ENCODE results near the gene ARRB2.
"Not testable (repeated sequence)": the region's sequence is repeated elsewhere in the genome, so short reads cannot be mapped to it uniquely, and the experiment has no call there.

Gene ARRB2

GRCh38 chr17:4699401-4700056 lies 10.9 kb upstream of the ARRB2 start:
- in situ Hi-C loops (cut with MboI; ENCODE audit: low sequenced_read_pairs) = not testable (repeated sequence)

- in situ Hi-C loops (cut with MboI; ENCODE audit: low sequenced_read_pairs) = no loop called here
These were observed 9.3 kb upstream of the ARRB2 start for GRCh38 chr17:4701116-4701515.

DNA sequence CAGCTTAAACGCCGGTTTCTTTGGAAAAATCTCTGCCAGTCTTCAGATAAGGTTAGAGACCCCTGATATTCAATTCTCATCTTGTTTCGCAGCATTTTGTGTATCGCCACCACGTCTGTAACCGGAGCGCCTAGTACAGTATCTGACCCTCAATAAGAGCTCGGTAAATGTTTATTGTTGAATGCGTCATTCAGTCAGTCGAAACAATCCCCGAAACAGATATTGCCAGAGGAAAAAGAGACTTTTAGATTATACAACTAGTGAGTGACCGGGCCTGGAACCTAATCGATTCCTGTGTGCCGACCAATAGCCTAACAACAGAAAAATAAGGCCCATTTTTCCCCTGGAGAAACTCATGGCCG lies 7.1 kb upstream of the ARRB2 start:
- in situ Hi-C loops (cut with MboI; ENCODE audit: low sequenced_read_pairs) = no loop called here

- in situ Hi-C loops (cut with MboI; ENCODE audit: low sequenced_read_pairs) = not testable (repeated sequence)
These were observed 5.9 kb upstream of the ARRB2 start for GRCh38 chr17:4704574-4704907.

DNA sequence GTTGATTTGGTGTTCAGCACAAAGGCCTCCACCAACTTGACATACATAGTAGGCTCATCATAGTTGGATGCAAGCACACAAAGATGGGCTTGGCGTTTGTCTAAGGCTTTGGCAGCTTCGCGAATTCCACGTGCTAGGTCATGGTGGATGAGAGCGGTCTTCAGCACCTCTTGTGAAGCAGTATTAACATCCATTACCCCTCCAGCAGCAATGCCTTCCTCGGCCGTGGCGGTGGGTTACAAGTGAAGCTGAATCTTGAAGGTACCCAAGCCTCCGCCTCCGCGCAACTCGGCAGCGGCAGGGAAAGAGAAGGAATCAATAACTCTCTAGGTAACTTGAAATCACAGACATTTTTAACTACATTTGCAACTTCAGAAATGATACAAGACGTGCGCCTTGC lies 5.4 kb upstream of the ARRB2 start:
- in situ Hi-C loops (cut with MboI; ENCODE audit: low sequenced_read_pairs) = no loop called here

GRCh38 chr17:4706121-4706520 lies 4.3 kb upstream of the ARRB2 start:
- in situ Hi-C loops (cut with MboI; ENCODE audit: low sequenced_read_pairs) = no loop called here

GRCh38 chr17:4708436-4708835 lies 2.0 kb upstream of the ARRB2 start:
- in situ Hi-C loops (cut with MboI; ENCODE audit: low sequenced_read_pairs) = no loop called here

GRCh38 chr17:4710693-4711634 lies 532 bp downstream of the ARRB2 start:
- in situ Hi-C loops (cut with MboI; ENCODE audit: low sequenced_read_pairs) = loop anchor here (10.0 kb wide), 1 partner anchor 174 kb away; no protein-coding TSS in a partner anchor

DNA sequence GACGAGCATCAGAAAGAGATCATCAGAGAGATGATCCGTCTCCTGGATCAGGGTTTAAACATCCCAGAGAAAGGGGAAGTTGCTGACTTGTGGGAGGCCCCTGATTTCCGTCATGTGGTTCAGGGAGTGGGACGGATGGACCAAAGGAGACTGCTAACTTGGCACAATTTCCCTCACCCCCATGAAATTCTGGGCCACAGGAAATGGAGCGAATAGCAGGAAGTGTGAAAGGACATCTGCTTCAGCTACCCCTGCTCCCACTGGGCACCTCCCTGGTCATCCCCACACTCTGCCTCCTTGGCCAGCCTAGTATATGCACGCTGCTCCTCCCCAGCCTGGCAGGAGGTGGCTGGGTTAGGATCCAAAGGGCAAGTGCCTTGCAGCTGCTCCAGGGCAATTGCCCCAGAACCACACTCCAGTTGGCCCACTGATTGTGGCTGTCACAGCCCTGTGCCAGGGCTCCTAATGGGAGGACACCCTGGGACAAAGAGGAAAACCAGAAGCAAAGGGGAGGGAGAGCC lies 1.3 kb downstream of the ARRB2 start:
- in situ Hi-C loops (cut with MboI; ENCODE audit: low sequenced_read_pairs) = loop anchor here (10.0 kb wide), 1 partner anchor 173 kb away; no protein-coding TSS in a partner anchor

- in situ Hi-C loops (cut with MboI; ENCODE audit: low sequenced_read_pairs) = loop anchor here (10.0 kb wide), 1 partner anchor 172 kb away; no protein-coding TSS in a partner anchor
These were observed 2.1 kb downstream of the ARRB2 start for GRCh38 chr17:4712526-4712925.

- in situ Hi-C loops (cut with MboI; ENCODE audit: low sequenced_read_pairs) = loop anchor here (10.0 kb wide), 1 partner anchor 170 kb away; no protein-coding TSS in a partner anchor
These were observed 4.1 kb downstream of the ARRB2 start for GRCh38 chr17:4714340-4715062.

- in situ Hi-C loops (cut with MboI; ENCODE audit: low sequenced_read_pairs) = loop anchor here (10.0 kb wide), 1 partner anchor 170 kb away; no protein-coding TSS in a partner anchor
These were observed 4.8 kb downstream of the ARRB2 start for GRCh38 chr17:4715063-4715744.

DNA sequence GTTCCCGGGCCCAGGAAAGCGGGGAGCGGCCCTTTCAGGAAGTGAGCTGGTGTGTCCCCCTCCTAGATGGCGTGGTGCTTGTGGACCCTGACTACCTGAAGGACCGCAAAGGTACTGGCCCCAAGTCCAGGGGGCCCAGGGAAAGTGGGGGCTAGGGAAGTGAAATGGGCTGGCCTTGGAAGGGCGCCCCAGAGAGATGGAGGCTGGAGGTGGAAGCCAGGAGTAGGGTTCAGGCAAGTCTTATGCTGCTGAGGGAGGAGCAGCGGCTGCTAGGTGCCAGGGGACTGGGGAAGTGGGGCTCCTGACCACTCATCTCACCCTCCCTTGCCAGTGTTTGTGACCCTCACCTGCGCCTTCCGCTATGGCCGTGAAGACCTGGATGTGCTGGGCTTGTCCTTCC lies 5.6 kb downstream of the ARRB2 start:
- in situ Hi-C loops (cut with MboI; ENCODE audit: low sequenced_read_pairs) = loop anchor here (10.0 kb wide), 1 partner anchor 169 kb away; no protein-coding TSS in a partner anchor

DNA sequence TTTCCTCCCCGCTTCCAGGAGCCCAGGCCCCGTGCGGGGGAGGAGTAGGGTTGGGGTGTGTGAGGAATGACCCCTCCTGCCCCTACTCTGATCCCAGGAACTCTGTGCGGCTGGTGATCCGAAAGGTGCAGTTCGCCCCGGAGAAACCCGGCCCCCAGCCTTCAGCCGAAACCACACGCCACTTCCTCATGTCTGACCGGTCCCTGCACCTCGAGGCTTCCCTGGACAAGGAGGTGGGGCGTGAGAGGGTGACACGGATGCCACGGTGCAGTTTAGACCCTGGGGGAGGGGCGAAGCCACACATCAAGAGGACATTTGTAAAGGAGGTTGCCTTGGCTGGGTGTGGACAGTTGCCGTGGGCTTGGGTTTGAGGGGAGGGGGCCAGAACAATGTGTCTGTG lies 7.4 kb downstream of the ARRB2 start:
- in situ Hi-C loops (cut with MboI; ENCODE audit: low sequenced_read_pairs) = loop anchor here (10.0 kb wide), 1 partner anchor 167 kb away; no protein-coding TSS in a partner anchor

GRCh38 chr17:4718276-4718675 lies 7.8 kb downstream of the ARRB2 start:
- in situ Hi-C loops (cut with MboI; ENCODE audit: low sequenced_read_pairs) = loop anchor here (10.0 kb wide), 1 partner anchor 167 kb away; no protein-coding TSS in a partner anchor

DNA sequence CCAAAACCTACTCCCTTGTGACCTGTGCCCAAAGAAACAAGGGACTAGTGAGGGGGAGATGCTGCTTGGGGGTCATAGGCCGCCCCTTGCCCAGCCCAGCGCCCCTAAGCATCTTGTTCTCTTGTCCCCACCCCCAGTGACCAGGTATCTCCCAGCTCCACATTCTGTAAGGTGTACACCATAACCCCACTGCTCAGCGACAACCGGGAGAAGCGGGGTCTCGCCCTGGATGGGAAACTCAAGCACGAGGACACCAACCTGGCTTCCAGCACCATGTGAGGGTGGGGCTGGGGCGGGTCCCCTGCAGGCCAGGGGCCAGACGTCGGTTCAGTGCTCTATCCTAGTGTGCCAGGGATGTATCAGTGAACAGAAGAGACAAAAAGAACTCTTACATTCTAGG lies 8.7 kb downstream of the ARRB2 start:
- in situ Hi-C loops (cut with MboI; ENCODE audit: low sequenced_read_pairs) = loop anchor here (10.0 kb wide), 1 partner anchor 166 kb away; no protein-coding TSS in a partner anchor

DNA sequence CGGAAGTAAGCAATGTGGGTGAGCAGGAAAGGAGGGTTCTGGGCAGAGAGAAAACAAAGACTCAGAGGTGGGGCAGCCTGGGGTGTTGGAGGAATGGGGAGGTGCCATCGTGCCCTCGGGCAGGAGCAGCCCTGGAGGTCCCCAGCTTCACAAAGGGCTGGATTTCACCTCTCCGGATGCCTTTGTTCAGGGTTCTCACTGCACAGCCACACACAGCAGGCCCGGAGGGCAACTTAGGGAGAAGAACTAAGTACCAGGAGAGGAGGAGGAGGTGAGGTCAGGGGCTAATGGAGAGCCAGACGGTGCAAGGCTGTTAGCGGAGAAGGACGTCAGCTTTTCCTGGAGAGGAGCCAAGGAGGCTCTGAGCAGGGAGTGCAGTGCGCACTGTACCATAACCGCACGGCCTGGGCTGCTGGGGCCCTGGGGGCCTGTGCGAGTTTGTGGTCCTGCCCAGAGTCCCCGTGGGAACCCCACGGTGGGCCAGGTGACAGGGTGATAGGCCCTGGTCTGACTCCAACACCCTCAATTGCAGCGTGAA lies 9.3 kb downstream of the ARRB2 start:
- in situ Hi-C loops (cut with MboI; ENCODE audit: low sequenced_read_pairs) = loop anchor here (10.0 kb wide), 1 partner anchor 165 kb away; no protein-coding TSS in a partner anchor

GRCh38 chr17:4720787-4721186 lies 10.4 kb downstream of the ARRB2 start:
- in situ Hi-C loops (cut with MboI; ENCODE audit: low sequenced_read_pairs) = no loop called here

GRCh38 chr17:4721203-4722135 lies 11.0 kb downstream of the ARRB2 start:
- in situ Hi-C loops (cut with MboI; ENCODE audit: low sequenced_read_pairs) = no loop called here
